HEK293 (cell line): ENCODE data around the gene GET3.

Experiments used
- CTCF ChIA-PET: fragments of 350-600 bp; formaldehyde crosslinking; extraction: SDS; loops from one replicate; lab custom pipeline; 2021; ENCODE audit warnings: antibody characterized with exemption; lab: Yijun Ruan, JAX
- POLR2A ChIA-PET: fragments of 300-600 bp; formaldehyde crosslinking; extraction: SDS; loops from one replicate; lab custom pipeline; 2020; ENCODE audit warnings: antibody characterized with exemption, inconsistent platforms; lab: Yijun Ruan, JAX
- H3K27ac ChIP-seq: fragments of 200-500 bp; sonication (Bioruptor generic); 2 replicates; pipeline ENCODE4 v1.5.1; 2014; ENCODE audit warnings: low read depth, low read length, control low read depth, inconsistent platforms; ENCODE audit errors: extremely low read depth
- H3K36me3 ChIP-seq, 2 experiments: fragments of 200-500 bp in 1 of 2; sonication (Bioruptor generic) in 1 of 2; 1 replicate in 1 of 2; 2 replicates in 1 of 2; pipeline ENCODE4 v1.5.1; 2014 to 2017; ENCODE audit warnings: inconsistent platforms in 2 of 2, low read length in 2 of 2; ENCODE audit not compliant: control insufficient read depth in 2 of 2, insufficient read depth in 1 of 2
- H3K4me1 ChIP-seq: fragments of 200-500 bp; sonication (Bioruptor generic); 2 replicates; pipeline ENCODE4 v1.5.1; 2014; ENCODE audit warnings: mild to moderate bottlenecking, low read length, inconsistent platforms; ENCODE audit not compliant: control insufficient read depth, insufficient read depth
- H3K4me3 ChIP-seq: 2 replicates; pipeline ENCODE4 v1.5.1; 2011; ENCODE audit warnings: low read depth, mild to moderate bottlenecking, control low read depth, low read length, moderate library complexity
- H3K9me3 ChIP-seq: fragments of 200-500 bp; sonication (Bioruptor generic); 2 replicates; pipeline ENCODE4 v1.5.1; 2014; ENCODE audit warnings: low read depth, low read length, inconsistent platforms; ENCODE audit not compliant: control insufficient read depth, insufficient read depth
- CTCF ChIP-seq: fragments of 450-650 bp; formaldehyde crosslinking; IDR thresholded peaks from 2 replicates; pipeline ENCODE4 v1.5.1; 2016; ENCODE audit warnings: missing biosample characterization, missing genetic modification characterization
- GLI2 ChIP-seq: fragments of 450-650 bp; formaldehyde crosslinking; IDR thresholded peaks from 2 replicates; pipeline ENCODE4; 2017; ENCODE audit warnings: missing biosample characterization, missing genetic modification characterization, low read depth, borderline replicate concordance
- KLF8 ChIP-seq: fragments of 450-650 bp; formaldehyde crosslinking; IDR thresholded peaks from 2 replicates; pipeline ENCODE4 v1.5.1; 2016; ENCODE audit warnings: missing biosample characterization, missing genetic modification characterization
- PATZ1 ChIP-seq: fragments of 450-650 bp; formaldehyde crosslinking; IDR thresholded peaks from 2 replicates; pipeline ENCODE4 v1.5.1; 2016; ENCODE audit warnings: missing biosample characterization, missing genetic modification characterization
- SP7 ChIP-seq: fragments of 450-650 bp; formaldehyde crosslinking; IDR thresholded peaks from 2 replicates; pipeline ENCODE4 v1.5.1; 2016; ENCODE audit warnings: missing biosample characterization, missing genetic modification characterization
- ZBTB20 ChIP-seq: fragments of 450-650 bp; formaldehyde crosslinking; IDR thresholded peaks from 2 replicates; pipeline ENCODE4 v1.5.1; 2016; ENCODE audit warnings: missing biosample characterization, missing genetic modification characterization
- ZBTB26 ChIP-seq: fragments of 450-650 bp; formaldehyde crosslinking; optimal IDR thresholded peaks from 2 replicates; pipeline ENCODE3; 2016; ENCODE audit warnings: missing biosample characterization, mild to moderate bottlenecking, missing genetic modification characterization
- ZIC2 ChIP-seq: fragments of 450-650 bp; formaldehyde crosslinking; IDR thresholded peaks from 2 replicates; pipeline ENCODE4 v1.5.1; 2016; ENCODE audit warnings: missing biosample characterization, missing genetic modification characterization
- ZNF121 ChIP-seq: fragments of 450-650 bp; formaldehyde crosslinking; IDR thresholded peaks from 2 replicates; pipeline ENCODE4 v1.5.1; 2016; ENCODE audit warnings: missing biosample characterization, missing genetic modification characterization
- ZNF174 ChIP-seq: fragments of 450-650 bp; formaldehyde crosslinking; IDR thresholded peaks from 2 replicates; pipeline ENCODE4 v1.5.0; 2017; ENCODE audit warnings: missing biosample characterization, mild to moderate bottlenecking, missing genetic modification characterization
- ZNF280D ChIP-seq: fragments of 450-650 bp; formaldehyde crosslinking; IDR thresholded peaks from 2 replicates; pipeline ENCODE4 v1.5.1; 2016; ENCODE audit warnings: missing biosample characterization, missing genetic modification characterization
- ZNF311 ChIP-seq: fragments of 450-650 bp; formaldehyde crosslinking; IDR thresholded peaks from 2 replicates; pipeline ENCODE4 v1.5.1; 2017; ENCODE audit warnings: missing biosample characterization, missing genetic modification characterization, borderline replicate concordance
- ZNF324 ChIP-seq: fragments of 450-650 bp; formaldehyde crosslinking; IDR thresholded peaks from 2 replicates; pipeline ENCODE4 v1.5.1; 2016; ENCODE audit warnings: missing biosample characterization, missing genetic modification characterization
- ZNF335 ChIP-seq: fragments of 450-650 bp; formaldehyde crosslinking; conservative IDR thresholded peaks from 2 replicates; pipeline ENCODE4 v1.5.1; 2016; ENCODE audit warnings: missing biosample characterization, missing genetic modification characterization
- ZNF366 ChIP-seq: fragments of 450-650 bp; formaldehyde crosslinking; conservative IDR thresholded peaks from 2 replicates; pipeline ENCODE4 v1.5.1; 2016; ENCODE audit warnings: missing biosample characterization, missing genetic modification characterization
- ZNF544 ChIP-seq: fragments of 450-650 bp; formaldehyde crosslinking; IDR thresholded peaks from 2 replicates; pipeline ENCODE4 v1.5.0; 2017; ENCODE audit warnings: missing biosample characterization, missing genetic modification characterization
- ZNF629 ChIP-seq: fragments of 450-650 bp; formaldehyde crosslinking; IDR thresholded peaks from 2 replicates; pipeline ENCODE4 v1.5.1; 2017; ENCODE audit warnings: missing biosample characterization, missing genetic modification characterization
- ZNF692 ChIP-seq: fragments of 450-650 bp; formaldehyde crosslinking; IDR thresholded peaks from 2 replicates; pipeline ENCODE4 v1.5.1; 2016; ENCODE audit warnings: missing biosample characterization, missing genetic modification characterization

GET3 gene

GRCh38 chr19:12756150-12756883 lies 19.0 kb downstream of the GET3 start:
- Histone ChIP-seq H3K27ac (no peak overlapping the region), H3K36me3 (no peaks in the 10 kb centered on the region), H3K4me3 (no peak overlapping the region), H3K4me1 (no peaks in the 10 kb centered on the region), H3K9me3 (no peaks in the 10 kb centered on the region)
- CTCF ChIA-PET: interaction anchor here (0.7 to 14.1 kb wide), 5 partner anchors 10 to 43 kb away, joined by 3 to 386 read pairs (median 16); partner anchors contain the start of genes GET3, JUNB, PRDX2 and RNASEH2A
- POLR2A ChIA-PET: interaction anchor here (1.2 kb wide), 1 partner anchor 35 kb away, joined by 3 read pairs; the partner anchor contains the start of gene JUNB
- no peak for TF ChIP-seq ZNF174 (tag by site-specific recombination)
- no peak for TF ChIP-seq KLF8
- TF ChIP-seq ZNF121: peak; percentile 81
- TF ChIP-seq GLI2 (tag by site-specific recombination): no peak
- TF ChIP-seq PATZ1 (tag by site-specific recombination): no peak

GRCh38 chr19:12757544-12758274 lies 20.4 kb downstream of the GET3 start:
- Histone ChIP-seq H3K36me3 (no peaks in the 10 kb centered on the region; a peak in 1 of 3 replicates), H3K27ac (no peak overlapping the region), H3K9me3 (no peaks in the 10 kb centered on the region), H3K4me3 (peak overlapping the region; percentile 1; the same call in 1 of the 2 replicates), H3K4me1 (no peaks in the 10 kb centered on the region)
- CTCF ChIA-PET: interaction anchor here (0.6 to 14.1 kb wide), 33 partner anchors 8 to 1055 kb away, joined by 3 to 386 read pairs (median 5); partner anchors contain the start of genes FBXW9, GET3, JUNB and PRDX2
- POLR2A ChIA-PET: interaction anchor here (1.0 to 1.3 kb wide), 2 partner anchors 9 to 35 kb away, joined by 4 to 6 read pairs; no protein-coding TSS in a partner anchor
- TF ChIP-seq ZNF335 (tag by site-specific recombination) (0 out of 2 replicates have a peak, but pooled peaks have one; percentile 14), ZNF366 (tag by site-specific recombination) (peak; percentile 63), ZBTB26 (tag by site-specific recombination) (peak; percentile 93), SP7 (tag by site-specific recombination) (0 out of 2 replicates have a peak, but pooled peaks have one; percentile 16), ZBTB20 (peak; percentile 87), ZNF692 (tag by site-specific recombination) (peak; percentile 23; the same call in 1 of the 2 replicates), CTCF (tag by site-specific recombination) (peak; percentile 89), ZIC2 (tag by site-specific recombination) (peak; percentile 42), ZNF629 (tag by site-specific recombination) (0 out of 2 replicates have a peak, but pooled peaks have one; percentile 36), ZNF544 (tag by site-specific recombination) (no peak), ZNF324 (tag by site-specific recombination) (no peak), ZNF311 (tag by site-specific recombination) (no peak), ZNF280D (tag by site-specific recombination) (no peak)
